ENCODE data around the gene LITAF.

Gene LITAF

DNA sequence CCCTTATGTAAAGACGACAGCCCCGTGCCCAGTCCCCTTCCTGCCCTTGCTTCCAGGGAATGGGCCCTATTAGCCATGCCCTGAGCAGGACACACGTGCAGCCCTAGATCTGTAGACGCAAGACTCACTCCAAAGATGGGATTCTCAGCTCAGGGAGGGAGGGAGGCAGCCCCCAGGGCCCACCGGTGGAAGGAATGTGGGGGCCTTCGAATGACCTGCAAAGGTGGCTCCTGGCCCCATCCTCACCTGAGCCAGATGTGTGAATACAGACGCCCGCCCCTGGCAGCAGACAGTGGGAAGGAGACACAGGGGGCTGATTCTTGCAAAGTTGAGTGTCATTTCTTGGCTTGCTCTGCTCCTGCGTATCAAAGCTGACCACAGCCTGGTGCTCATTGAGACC is 47.8 kb downstream of the LITAF start:
- DNase-seq (ENCODE audit: insufficient read length, low spot score) (no peak), FAIRE-seq (no peak)
- TF ChIP-seq, protein P1, sequence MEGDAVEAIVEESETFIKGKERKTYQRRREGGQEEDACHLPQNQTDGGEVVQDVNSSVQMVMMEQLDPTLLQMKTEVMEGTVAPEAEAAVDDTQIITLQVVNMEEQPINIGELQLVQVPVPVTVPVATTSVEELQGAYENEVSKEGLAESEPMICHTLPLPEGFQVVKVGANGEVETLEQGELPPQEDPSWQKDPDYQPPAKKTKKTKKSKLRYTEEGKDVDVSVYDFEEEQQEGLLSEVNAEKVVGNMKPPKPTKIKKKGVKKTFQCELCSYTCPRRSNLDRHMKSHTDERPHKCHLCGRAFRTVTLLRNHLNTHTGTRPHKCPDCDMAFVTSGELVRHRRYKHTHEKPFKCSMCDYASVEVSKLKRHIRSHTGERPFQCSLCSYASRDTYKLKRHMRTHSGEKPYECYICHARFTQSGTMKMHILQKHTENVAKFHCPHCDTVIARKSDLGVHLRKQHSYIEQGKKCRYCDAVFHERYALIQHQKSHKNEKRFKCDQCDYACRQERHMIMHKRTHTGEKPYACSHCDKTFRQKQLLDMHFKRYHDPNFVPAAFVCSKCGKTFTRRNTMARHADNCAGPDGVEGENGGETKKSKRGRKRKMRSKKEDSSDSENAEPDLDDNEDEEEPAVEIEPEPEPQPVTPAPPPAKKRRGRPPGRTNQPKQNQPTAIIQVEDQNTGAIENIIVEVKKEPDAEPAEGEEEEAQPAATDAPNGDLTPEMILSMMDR (IDR thresholded peaks at IDR 0.05; ENCODE audit: insufficient read depth, missing control alignments), result no peak

DNA sequence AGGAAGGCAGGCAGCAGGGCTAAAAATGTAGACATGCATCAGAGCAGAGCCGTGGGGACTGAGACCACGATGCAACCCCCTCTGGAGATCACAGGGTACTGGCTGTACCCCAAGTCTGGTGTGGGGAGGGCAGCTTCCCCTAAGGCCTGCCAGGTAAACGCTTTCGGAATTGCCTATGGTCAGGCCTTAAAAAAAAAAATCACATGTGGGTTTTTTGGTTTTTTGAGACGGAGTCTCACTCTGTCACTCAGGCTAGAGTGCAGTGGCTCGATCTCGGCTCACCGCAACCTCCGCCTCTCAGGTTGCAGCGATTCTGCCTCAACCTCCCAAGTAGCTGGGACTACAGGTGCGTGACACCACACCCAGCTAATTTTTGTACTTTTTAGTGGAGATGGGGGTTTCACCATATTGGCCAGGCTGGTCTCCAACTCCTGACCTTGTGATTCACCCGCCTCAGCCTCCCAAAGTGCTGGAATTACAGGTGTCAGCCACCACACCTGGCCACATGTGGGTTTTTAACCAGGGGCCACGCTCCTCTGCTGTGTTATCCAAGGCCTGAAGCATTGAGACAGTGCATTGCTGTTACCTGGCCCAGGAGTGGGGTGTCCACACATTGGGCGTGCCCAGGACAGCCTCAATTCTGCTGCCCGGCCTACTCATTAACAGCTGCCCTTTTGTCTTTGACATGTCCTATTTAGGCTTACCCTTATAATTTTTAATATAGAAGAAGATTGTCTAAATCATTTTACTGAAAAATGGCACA is 50.4 kb downstream of the LITAF start:
- TF ChIP-seq, protein P1 (IDR thresholded peaks at IDR 0.05; ENCODE audit: insufficient read depth, missing control alignments), result no peak
- FAIRE-seq, result no peak
- DNase-seq (ENCODE audit: insufficient read length, low spot score), result no peak

- no peak for DNase-seq (ENCODE audit: insufficient read length, low spot score)
- TF ChIP-seq, protein P1 (IDR thresholded peaks at IDR 0.05; ENCODE audit: insufficient read depth, missing control alignments), result no peak
- no peak for FAIRE-seq
These were observed 51.2 kb downstream of the LITAF start for GRCh38 chr16:11535494-11535893.

- no peak for FAIRE-seq
- TF ChIP-seq, protein P1 (IDR thresholded peaks at IDR 0.05; ENCODE audit: insufficient read depth, missing control alignments), result no peak
- DNase-seq (ENCODE audit: insufficient read length, low spot score), result no peak
These were observed 52.5 kb downstream of the LITAF start for GRCh38 chr16:11534262-11534661.

GRCh38 chr16:11533588-11533987 is 53.1 kb downstream of the LITAF start:
- FAIRE-seq (no peak), DNase-seq (ENCODE audit: insufficient read length, low spot score) (no peak)
- TF ChIP-seq, protein P1 (IDR thresholded peaks at IDR 0.05; ENCODE audit: insufficient read depth, missing control alignments), result no peak

DNA sequence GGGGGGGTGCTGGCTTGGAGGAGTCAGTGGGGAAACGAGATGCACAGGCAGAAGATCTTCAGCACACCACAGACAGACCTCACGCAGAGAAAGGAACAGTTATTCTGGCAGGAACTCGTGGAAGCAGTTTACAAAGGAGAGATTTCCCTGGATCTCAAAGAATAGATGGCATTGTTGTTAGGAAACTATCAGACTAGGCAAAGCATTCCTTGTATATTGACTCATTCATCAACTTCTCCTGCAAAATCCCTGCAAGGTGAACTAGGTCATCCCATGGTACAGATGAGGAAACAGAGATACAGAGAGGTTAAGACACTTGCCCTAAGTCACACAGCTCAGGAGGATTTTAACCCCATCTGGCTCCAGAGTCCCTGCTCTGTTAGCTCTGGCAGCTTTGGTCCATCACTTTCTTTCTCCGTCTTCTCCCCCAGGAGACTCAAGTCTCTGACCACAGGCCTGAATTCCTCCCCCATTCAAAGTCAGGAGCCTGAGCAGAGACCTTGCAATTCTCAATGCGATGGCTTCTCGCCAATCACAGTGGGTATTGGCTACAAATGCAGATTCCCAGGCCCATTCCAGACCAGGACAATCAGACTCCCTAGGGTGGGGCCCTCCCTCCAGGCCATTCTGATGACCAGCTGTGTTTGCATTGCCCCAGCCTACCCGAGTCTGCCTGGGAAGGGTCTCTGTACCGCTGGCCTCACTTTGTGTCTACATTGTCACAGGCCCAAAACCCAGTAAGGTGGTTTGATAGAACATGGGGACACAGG is 56.4 kb downstream of the LITAF start:
- FAIRE-seq (no peak), DNase-seq (ENCODE audit: insufficient read length, low spot score) (no peak)
- TF ChIP-seq, protein P1 (IDR thresholded peaks at IDR 0.05; ENCODE audit: insufficient read depth, missing control alignments), result no peak

DNA sequence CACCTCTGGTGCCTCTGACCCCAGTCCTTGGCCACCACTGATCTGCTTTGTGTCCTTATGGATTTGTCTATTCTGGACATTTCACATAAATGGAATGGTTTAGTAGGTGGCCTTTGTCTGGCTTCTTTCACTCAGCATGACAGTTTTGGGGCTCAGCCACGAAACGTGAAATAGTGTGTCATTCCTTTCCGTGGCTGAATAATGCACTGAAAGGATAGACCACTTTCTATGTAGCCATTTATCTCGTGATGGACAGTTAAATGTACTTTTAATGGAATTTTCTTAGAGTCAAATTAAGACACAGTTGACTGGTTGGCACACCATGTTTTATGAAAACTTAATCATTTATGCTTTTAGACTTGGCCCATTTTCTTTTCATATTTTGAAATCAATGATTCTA is 57.4 kb downstream of the LITAF start:
- TF ChIP-seq, protein P1 (IDR thresholded peaks at IDR 0.05; ENCODE audit: insufficient read depth, missing control alignments), result no peak
- DNase-seq (ENCODE audit: insufficient read length, low spot score) (no peak), FAIRE-seq (no peak)
